Ishikawa (cell line): ENCODE measurements around the gene FOXP1.

Source experiments
- CEBPB ChIP-seq: IDR thresholded peaks from 2 replicates; pipeline ENCODE4 v1.6.1; 2012
- CREB1 ChIP-seq: IDR thresholded peaks from 2 replicates; pipeline ENCODE4 v1.6.1; 2012; ENCODE audit warnings: low read depth
- EGR1 ChIP-seq: IDR thresholded peaks from 2 replicates; pipeline ENCODE4 v1.6.1; 2012
- EP300 ChIP-seq: IDR thresholded peaks from 2 replicates; pipeline ENCODE4 v1.6.1; 2012; ENCODE audit warnings: borderline replicate concordance
- FOXM1 ChIP-seq: IDR thresholded peaks from 2 replicates; pipeline ENCODE4 v1.6.1; 2012; ENCODE audit warnings: low read depth, borderline replicate concordance
- MAX ChIP-seq: IDR thresholded peaks from 2 replicates; pipeline ENCODE4 v1.6.1; 2012
- NFIC ChIP-seq: IDR thresholded peaks from 2 replicates; pipeline ENCODE4 v1.6.1; 2012
- RAD21 ChIP-seq: IDR thresholded peaks from 2 replicates; pipeline ENCODE4 v1.6.1; 2012; ENCODE audit warnings: low read depth
- TAF1 ChIP-seq: IDR thresholded peaks from 2 replicates; pipeline ENCODE4 v1.6.1; 2012; ENCODE audit warnings: low read depth, mild to moderate bottlenecking
- TCF12 ChIP-seq: IDR thresholded peaks from 2 replicates; pipeline ENCODE4 v1.6.1; 2012; ENCODE audit warnings: low read depth
- TEAD4 ChIP-seq: IDR thresholded peaks from 2 replicates; pipeline ENCODE4 v1.6.1; 2012
- USF1 ChIP-seq: IDR thresholded peaks from 2 replicates; pipeline ENCODE4 v1.6.1; 2012
- YY1 ChIP-seq: IDR thresholded peaks from 2 replicates; pipeline ENCODE4 v1.6.1; 2012; ENCODE audit warnings: low read depth
- ZBTB7A ChIP-seq: IDR thresholded peaks from 2 replicates; pipeline ENCODE4 v1.6.1; 2012; ENCODE audit warnings: low read depth
- TF ChIP-seq, protein P1 (sequence below): IDR thresholded peaks from 2 replicates; pipeline ENCODE4 v1.6.1; 2012; ENCODE audit warnings: low read depth, mild to moderate bottlenecking

Gene FOXP1

DNA sequence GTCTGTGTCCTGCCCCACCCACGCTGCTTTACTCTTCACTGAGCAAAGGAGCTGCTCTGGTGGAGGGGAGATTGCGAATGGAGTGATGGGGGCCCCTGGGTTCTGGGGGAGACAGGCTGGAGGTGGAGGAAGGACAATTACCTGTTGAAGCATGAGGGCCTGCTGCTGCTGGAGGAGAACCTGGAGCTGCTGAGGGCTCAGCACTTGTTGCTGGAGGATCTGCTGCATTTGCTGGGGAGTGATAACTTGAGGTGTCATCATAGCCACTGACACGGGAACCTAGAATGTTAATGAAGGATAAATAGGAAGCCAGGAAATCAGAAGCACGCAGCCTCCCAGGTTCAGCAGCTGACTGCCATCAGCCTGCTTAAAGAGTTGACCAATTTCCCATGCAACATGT, 530.0 kb downstream of the FOXP1 start:
- no peak for TF ChIP-seq TAF1
- no peak for TF ChIP-seq FOXM1
- TF ChIP-seq EP300 = no peak
- TF ChIP-seq NFIC = no peak
- TF ChIP-seq TCF12 = no peak
- TF ChIP-seq, protein P1, sequence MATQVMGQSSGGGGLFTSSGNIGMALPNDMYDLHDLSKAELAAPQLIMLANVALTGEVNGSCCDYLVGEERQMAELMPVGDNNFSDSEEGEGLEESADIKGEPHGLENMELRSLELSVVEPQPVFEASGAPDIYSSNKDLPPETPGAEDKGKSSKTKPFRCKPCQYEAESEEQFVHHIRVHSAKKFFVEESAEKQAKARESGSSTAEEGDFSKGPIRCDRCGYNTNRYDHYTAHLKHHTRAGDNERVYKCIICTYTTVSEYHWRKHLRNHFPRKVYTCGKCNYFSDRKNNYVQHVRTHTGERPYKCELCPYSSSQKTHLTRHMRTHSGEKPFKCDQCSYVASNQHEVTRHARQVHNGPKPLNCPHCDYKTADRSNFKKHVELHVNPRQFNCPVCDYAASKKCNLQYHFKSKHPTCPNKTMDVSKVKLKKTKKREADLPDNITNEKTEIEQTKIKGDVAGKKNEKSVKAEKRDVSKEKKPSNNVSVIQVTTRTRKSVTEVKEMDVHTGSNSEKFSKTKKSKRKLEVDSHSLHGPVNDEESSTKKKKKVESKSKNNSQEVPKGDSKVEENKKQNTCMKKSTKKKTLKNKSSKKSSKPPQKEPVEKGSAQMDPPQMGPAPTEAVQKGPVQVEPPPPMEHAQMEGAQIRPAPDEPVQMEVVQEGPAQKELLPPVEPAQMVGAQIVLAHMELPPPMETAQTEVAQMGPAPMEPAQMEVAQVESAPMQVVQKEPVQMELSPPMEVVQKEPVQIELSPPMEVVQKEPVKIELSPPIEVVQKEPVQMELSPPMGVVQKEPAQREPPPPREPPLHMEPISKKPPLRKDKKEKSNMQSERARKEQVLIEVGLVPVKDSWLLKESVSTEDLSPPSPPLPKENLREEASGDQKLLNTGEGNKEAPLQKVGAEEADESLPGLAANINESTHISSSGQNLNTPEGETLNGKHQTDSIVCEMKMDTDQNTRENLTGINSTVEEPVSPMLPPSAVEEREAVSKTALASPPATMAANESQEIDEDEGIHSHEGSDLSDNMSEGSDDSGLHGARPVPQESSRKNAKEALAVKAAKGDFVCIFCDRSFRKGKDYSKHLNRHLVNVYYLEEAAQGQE = no peak
- TF ChIP-seq MAX = no peak

- TF ChIP-seq TCF12 (no peak), ZBTB7A (no peak), YY1 (no peak), EP300 (no peak), USF1 (no peak), RAD21 (no peak), EGR1 (no peak), NFIC (no peak), TAF1 (no peak), CEBPB (no peak), TEAD4 (no peak), CREB1 (no peak), FOXM1 (no peak), MAX (no peak)
- TF ChIP-seq, protein P1 = no peak
These were observed 530.8 kb downstream of the FOXP1 start for GRCh38 chr3:71052716-71053115.

- TF ChIP-seq, protein P1 = no peak
- TF ChIP-seq FOXM1 (no peak), MAX (no peak), EGR1 (no peak), TCF12 (no peak), YY1 (no peak), NFIC (no peak), TAF1 (no peak), TEAD4 (no peak), CREB1 (no peak), ZBTB7A (no peak), USF1 (no peak), CEBPB (no peak)
These were observed 531.4 kb downstream of the FOXP1 start for GRCh38 chr3:71051893-71052687.

DNA sequence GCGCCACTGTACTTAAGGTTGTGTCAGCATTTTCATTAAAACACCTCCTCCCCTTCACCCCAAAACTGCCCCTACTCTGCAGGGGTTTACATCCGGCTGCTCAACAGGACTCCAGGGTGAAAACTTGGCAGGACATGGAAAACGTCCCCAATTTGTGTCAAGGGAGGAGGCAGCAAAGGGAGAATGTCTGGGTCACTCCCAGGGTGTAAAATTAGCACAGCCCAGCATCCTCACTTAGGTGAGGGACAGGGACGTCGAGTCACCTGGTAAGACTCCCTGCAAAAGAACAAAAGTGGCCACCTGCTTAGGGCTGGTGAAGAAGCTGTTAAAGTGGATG, 532.3 kb downstream of the FOXP1 start:
- TF ChIP-seq USF1 (no peak), ZBTB7A (no peak), EGR1 (no peak), TEAD4 (no peak), CREB1 (no peak), TAF1 (no peak), CEBPB (no peak), NFIC (no peak), RAD21 (no peak), EP300 (no peak), MAX (no peak), YY1 (no peak), TCF12 (no peak), FOXM1 (no peak)
- TF ChIP-seq, protein P1 = no peak
